SIG-M5 treated with dmso at 0.1 percent for 504 hours (cell line): Measurements from ENCODE around the gene SLC25A46.
"Not testable (repeated sequence)": the region's sequence is repeated elsewhere in the genome, so short reads cannot be mapped to it uniquely, and the experiment has no call there.

Source experiments
- DNase-seq: peaks from one replicate; lab custom pipeline; 2025; ENCODE audit not compliant: unreplicated experiment; lab: John Stamatoyannopoulos, UW

The SLC25A46 gene

GRCh38 chr5:110754181-110754580, 15.4 kb downstream of the SLC25A46 start:
- no peak for DNase-seq

DNA sequence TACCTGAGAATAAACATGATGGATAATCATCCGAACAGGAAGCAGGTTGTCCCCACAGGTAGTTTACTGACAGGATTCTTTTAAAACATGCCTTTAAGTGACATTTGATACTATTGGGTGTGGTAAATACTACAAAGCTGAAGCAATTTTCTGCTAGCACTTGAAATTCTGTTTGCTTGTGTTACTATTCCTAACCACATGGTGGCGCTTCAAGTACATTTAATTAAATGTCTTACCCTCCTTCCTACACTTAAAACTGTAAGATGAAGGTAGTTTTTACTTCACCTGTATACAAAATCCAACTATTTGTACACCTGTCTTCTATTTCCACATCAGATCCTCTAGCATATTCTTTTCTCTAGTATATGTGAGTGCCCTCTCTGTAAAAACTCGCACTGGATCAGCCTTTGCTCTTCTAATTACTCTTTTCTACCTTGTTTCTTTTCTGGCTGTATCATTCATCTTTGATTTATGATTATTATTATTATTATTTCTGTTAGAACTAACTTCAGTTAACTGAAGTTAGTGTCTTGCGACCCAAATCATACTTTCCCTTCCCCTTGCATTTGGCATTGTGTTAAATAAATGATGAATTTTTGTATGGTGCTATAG, 18.4 kb downstream of the SLC25A46 start:
- peak; percentile 60 for DNase-seq

DNA sequence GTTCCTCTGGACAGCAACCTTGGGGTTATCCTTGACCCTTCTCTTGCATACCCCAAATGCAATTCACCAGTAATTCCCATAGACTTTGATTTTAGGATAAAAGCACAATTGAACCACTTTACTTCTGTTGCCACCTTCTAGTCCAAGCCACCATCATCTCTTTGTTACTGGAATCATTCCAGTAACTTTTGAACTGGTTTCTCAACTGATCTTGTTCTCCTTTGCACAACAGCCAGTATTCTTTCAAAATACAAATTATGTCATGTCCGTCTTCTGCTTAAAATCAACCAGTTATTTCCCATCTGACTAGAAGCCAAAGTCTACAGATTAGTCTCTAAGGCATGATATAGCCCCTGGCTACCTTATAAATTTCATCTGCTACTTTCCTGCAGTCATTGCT, 21.4 kb downstream of the SLC25A46 start:
- DNase-seq: no peak

- no peak for DNase-seq
Observed at GRCh38 chr5:110768138-110768860, 29.5 kb downstream of the SLC25A46 start.

GRCh38 chr5:110769000-110769681, 30.3 kb downstream of the SLC25A46 start:
- peak; percentile 14 for DNase-seq

DNA sequence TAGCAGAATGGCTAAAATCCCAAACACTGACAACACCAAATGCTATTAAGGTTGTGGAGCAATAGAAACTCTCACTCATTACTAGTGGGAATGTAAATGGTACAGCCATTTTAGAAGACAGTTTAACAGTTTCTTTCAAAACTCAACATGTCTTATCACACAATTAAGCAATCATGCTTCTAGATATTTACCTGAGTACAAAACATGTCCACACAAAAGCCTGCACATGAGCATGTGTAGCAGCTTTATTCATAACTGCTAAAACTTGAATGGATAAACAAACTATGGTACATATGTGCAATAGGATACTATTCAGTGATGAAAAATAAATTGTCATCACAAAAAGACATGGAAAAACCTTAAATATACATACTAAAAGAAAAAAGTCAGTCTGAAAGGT, 31.5 kb downstream of the SLC25A46 start:
- DNase-seq: no peak

- DNase-seq: no peak
Observed at GRCh38 chr5:110784901-110785300, 46.1 kb downstream of the SLC25A46 start.

GRCh38 chr5:110785356-110785755, 46.5 kb downstream of the SLC25A46 start:
- DNase-seq: no peak

DNA sequence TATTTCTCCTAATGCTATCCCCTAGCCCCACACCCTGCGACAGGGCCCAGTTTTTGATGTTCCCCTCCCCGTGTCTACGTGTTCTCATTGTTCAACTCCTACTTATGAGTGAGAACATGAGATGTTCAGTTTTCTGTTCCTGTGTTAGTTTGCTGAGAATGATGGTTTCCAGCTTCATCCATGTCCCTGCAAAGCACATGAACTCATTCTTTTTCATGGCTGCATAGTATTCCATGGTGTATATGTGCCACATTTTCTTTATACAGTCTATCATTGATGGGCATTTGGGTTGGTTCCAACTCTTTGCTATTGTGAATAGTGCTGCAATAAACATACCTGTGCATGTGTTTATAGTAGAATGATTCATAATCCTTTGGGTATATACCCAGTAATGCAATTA, 49.2 kb downstream of the SLC25A46 start:
- DNase-seq: not testable (repeated sequence)

- DNase-seq: no peak
Observed at GRCh38 chr5:110790673-110791072, 51.9 kb downstream of the SLC25A46 start.

DNA sequence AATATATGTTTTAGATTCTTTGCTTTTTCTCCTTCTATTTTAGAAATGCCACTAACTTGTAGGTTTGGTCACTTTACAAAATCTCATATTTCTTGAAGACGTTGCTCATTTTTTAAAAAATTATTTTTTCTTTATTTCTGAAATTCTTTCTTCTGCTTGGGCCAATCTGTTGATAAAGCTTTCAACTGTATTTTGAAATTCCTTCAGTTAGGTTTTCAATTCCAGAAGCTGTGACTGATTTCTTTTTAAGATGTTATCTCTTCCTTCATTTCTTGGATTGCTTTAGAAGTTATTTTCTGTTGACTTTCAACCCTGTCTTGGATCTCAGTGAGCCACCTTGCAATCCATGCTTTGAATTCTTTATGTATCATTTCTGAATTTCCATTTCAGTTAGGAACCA, 64.2 kb downstream of the SLC25A46 start:
- DNase-seq: no peak

- no peak for DNase-seq
Observed at GRCh38 chr5:110803467-110804326, 64.9 kb downstream of the SLC25A46 start.

DNA sequence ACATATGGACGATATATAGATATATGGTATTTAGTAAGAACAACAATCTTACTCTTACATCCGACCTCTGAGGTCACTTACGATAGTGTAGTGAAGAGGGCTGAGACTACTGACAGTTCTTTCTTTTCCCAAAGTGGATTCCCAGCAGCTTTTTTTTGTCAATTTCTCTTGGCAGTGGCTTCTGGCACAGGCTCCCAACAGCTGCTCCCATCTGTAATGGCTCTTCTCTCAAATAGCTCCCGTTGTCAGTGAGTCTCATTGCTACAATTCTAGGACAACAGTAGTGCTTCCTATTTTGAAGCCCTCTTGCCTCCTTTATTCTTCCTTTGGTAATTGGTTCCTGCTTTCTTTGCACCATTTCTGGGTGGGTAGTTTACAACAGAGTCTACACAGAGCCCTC, 68.4 kb downstream of the SLC25A46 start:
- no peak for DNase-seq

DNA sequence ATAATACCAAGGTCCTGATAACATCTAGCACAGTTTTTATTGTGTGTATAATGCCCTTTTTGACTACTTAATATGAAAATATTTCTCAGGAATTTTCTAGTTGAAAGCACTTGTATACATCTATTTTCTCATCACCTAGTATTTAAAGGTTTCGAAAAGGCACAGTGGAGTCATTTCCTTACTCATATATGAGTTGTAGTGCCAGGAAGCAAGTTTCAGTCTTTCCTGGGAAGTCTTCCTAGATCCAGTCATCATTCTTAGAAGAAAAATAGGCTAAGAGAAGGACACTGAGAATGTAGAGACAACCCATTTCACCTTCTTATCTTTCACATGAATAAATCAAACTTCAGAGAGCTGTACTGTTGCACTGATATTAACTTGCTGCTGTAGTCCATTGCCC, 70.2 kb downstream of the SLC25A46 start:
- DNase-seq: no peak
